ENCODE data around the gene USP21. TPM values are rescaled to one million over a fixed set of nuclear protein-coding genes. Genes with fewer than 3 reads are reported as not detected.

The USP21 gene
- total and polyA plus RNA-seq, 2 of the 13 experiments (the other 11 are each of a cell fraction or from before 2014, with no cell fraction given) = 10.1 to 33.1 TPM

DNA sequence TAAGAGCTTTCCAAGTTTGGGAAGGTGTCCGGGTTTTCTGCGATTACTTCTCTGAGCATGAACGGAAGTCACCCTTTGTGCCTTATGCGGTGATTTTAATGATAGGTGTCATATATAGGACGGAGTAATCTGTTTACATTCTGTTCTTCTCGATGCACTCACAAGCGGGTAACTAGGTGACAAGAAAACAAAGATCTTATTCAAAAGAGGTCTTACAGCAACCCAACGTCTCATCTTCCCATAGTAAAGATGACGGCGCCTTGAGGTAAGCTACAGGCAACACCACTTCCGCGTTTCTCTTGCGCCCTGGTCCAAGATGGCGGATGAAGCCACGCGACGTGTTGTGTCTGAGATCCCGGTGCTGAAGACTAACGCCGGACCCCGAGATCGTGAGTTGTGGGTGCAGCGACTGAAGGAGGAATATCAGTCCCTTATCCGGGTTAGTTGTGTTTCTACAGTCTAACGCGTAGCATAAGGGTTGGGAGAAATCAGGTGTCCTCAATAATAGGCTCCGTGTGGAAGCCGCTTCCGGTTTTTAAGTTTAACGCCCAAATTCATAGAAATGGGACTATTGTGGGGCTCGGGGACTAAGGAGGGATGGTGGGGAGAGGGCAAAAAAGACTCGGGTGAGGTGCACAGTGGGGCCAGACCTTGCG lies 5.5 kb upstream of the USP21 start, which contains the start of gene UFC1 (continued):
- TF ChIP-seq AGO1 (IDR thresholded peaks at IDR 0.05; ENCODE audit: low read depth, low read length, poor library complexity, severe bottlenecking) (no peak), DR1 (CRISPR knock-in tag; IDR thresholded peaks at IDR 0.05) (no peak), ZSCAN9 (CRISPR knock-in tag; IDR thresholded peaks at IDR 0.05; ENCODE audit: borderline replicate concordance) (0 out of 2 replicates have a peak, but pooled peaks have one; percentile 27), ZNF205 (CRISPR knock-in tag; IDR thresholded peaks at IDR 0.05) (no peak), GZF1 (CRISPR knock-in tag; IDR thresholded peaks at IDR 0.05) (0 out of 2 replicates have a peak, but pooled peaks have one; percentile 6), ELF4 (CRISPR knock-in tag; IDR thresholded peaks at IDR 0.05; ENCODE audit: borderline replicate concordance) (peak; percentile 95), ZNF354B (CRISPR knock-in tag; IDR thresholded peaks at IDR 0.05) (0 out of 2 replicates have a peak, but pooled peaks have one; percentile 28), MYC (CRISPR knock-in tag; IDR thresholded peaks at IDR 0.05; ENCODE audit: borderline replicate concordance) (peak; percentile 94), ZC3H13 (CRISPR knock-in tag; IDR thresholded peaks at IDR 0.05) (0 out of 2 replicates have a peak, but pooled peaks have one; percentile 48), KLF9 (CRISPR knock-in tag; IDR thresholded peaks at IDR 0.05; ENCODE audit: low read depth) (0 out of 2 replicates have a peak, but pooled peaks have one; percentile 32), ZNF350 (CRISPR knock-in tag; IDR thresholded peaks at IDR 0.05; ENCODE audit: borderline replicate concordance, low read depth) (peak; percentile 83; the same call in 1 of the 2 replicates)
- TF ChIP-seq, protein P1, sequence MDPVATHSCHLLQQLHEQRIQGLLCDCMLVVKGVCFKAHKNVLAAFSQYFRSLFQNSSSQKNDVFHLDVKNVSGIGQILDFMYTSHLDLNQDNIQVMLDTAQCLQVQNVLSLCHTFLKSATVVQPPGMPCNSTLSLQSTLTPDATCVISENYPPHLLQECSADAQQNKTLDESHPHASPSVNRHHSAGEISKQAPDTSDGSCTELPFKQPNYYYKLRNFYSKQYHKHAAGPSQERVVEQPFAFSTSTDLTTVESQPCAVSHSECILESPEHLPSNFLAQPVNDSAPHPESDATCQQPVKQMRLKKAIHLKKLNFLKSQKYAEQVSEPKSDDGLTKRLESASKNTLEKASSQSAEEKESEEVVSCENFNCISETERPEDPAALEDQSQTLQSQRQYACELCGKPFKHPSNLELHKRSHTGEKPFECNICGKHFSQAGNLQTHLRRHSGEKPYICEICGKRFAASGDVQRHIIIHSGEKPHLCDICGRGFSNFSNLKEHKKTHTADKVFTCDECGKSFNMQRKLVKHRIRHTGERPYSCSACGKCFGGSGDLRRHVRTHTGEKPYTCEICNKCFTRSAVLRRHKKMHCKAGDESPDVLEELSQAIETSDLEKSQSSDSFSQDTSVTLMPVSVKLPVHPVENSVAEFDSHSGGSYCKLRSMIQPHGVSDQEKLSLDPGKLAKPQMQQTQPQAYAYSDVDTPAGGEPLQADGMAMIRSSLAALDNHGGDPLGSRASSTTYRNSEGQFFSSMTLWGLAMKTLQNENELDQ (CRISPR knock-in tag; IDR thresholded peaks at IDR 0.05; ENCODE audit: borderline replicate concordance) = no peak
- TF ChIP-seq, protein P2, sequence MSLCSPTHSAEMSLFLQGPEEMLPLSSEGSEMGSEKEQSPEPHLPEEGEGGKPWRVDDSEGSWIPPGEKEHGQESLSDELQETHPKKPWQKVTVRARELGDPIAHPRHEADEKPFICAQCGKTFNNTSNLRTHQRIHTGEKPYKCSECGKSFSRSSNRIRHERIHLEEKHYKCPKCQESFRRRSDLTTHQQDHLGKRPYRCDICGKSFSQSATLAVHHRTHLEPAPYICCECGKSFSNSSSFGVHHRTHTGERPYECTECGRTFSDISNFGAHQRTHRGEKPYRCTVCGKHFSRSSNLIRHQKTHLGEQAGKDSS (CRISPR knock-in tag; IDR thresholded peaks at IDR 0.05; ENCODE audit: borderline replicate concordance, low read depth) = no peak
- TF ChIP-seq, protein P3, sequence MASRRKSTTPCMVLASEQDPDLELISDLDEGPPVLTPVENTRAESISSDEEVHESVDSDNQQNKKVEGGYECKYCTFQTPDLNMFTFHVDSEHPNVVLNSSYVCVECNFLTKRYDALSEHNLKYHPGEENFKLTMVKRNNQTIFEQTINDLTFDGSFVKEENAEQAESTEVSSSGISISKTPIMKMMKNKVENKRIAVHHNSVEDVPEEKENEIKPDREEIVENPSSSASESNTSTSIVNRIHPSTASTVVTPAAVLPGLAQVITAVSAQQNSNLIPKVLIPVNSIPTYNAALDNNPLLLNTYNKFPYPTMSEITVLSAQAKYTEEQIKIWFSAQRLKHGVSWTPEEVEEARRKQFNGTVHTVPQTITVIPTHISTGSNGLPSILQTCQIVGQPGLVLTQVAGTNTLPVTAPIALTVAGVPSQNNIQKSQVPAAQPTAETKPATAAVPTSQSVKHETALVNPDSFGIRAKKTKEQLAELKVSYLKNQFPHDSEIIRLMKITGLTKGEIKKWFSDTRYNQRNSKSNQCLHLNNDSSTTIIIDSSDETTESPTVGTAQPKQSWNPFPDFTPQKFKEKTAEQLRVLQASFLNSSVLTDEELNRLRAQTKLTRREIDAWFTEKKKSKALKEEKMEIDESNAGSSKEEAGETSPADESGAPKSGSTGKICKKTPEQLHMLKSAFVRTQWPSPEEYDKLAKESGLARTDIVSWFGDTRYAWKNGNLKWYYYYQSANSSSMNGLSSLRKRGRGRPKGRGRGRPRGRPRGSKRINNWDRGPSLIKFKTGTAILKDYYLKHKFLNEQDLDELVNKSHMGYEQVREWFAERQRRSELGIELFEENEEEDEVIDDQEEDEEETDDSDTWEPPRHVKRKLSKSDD (CRISPR knock-in tag; IDR thresholded peaks at IDR 0.05; ENCODE audit: low read depth) = peak; percentile 77
- TF ChIP-seq, protein P4, sequence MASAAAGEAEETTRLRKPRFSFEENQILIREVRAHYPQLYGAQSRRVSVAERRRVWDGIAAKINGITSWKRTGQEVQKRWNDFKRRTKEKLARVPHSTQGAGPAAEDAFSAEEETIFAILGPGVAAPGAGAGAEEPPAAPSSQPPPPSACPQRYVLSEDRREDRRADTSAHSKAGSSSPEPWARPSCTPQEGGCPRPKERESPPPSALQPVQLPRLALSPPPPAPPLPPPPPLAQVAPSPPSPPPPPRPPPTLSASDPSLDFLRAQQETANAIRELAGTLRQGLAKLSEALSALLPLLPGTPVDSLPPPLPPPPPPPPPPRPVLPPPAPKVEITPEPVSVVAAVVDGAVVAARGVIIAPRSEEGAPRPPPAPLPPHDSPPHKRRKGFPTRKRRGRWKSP (CRISPR knock-in tag; IDR thresholded peaks at IDR 0.05) = peak; percentile 68; the same call in 1 of the 2 replicates
- TF ChIP-seq, protein P5, sequence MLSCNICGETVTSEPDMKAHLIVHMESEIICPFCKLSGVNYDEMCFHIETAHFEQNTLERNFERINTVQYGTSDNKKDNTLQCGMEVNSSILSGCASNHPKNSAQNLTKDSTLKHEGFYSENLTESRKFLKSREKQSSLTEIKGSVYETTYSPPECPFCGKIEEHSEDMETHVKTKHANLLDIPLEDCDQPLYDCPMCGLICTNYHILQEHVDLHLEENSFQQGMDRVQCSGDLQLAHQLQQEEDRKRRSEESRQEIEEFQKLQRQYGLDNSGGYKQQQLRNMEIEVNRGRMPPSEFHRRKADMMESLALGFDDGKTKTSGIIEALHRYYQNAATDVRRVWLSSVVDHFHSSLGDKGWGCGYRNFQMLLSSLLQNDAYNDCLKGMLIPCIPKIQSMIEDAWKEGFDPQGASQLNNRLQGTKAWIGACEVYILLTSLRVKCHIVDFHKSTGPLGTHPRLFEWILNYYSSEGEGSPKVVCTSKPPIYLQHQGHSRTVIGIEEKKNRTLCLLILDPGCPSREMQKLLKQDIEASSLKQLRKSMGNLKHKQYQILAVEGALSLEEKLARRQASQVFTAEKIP (CRISPR knock-in tag; IDR thresholded peaks at IDR 0.05; ENCODE audit: borderline replicate concordance) = no peak
- TF ChIP-seq, protein P6, sequence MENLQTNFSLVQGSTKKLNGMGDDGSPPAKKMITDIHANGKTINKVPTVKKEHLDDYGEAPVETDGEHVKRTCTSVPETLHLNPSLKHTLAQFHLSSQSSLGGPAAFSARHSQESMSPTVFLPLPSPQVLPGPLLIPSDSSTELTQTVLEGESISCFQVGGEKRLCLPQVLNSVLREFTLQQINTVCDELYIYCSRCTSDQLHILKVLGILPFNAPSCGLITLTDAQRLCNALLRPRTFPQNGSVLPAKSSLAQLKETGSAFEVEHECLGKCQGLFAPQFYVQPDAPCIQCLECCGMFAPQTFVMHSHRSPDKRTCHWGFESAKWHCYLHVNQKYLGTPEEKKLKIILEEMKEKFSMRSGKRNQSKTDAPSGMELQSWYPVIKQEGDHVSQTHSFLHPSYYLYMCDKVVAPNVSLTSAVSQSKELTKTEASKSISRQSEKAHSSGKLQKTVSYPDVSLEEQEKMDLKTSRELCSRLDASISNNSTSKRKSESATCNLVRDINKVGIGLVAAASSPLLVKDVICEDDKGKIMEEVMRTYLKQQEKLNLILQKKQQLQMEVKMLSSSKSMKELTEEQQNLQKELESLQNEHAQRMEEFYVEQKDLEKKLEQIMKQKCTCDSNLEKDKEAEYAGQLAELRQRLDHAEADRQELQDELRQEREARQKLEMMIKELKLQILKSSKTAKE (CRISPR knock-in tag; IDR thresholded peaks at IDR 0.05; ENCODE audit: borderline replicate concordance) = no peak
